ENCODE measurements around the gene TAS1R3. TPM values are rescaled to one million over a fixed set of nuclear protein-coding genes. Genes with fewer than 3 reads are reported as not detected.

The TAS1R3 gene
- total and polyA plus RNA-seq, 10 of the 15 experiments (the other 5 are each of a cell fraction or from before 2014, with no cell fraction given) = 0.04 to 0.51 (median 0.08) TPM; not detected in 3

- TF ChIP-seq PRDM15 (CRISPR knock-in tag; IDR thresholded peaks at IDR 0.05) = no peak
Observed at GRCh38 chr1:1303736-1304135, 27.3 kb upstream of the TAS1R3 start (continued).

- peaks cover 27% of the 10 kb centered on the region for H3K4me1 ChIP-seq (ENCODE audit: control insufficient read depth, insufficient read depth, low read length)
- BruUV-seq (replicated peaks) = no TSS peak
- intact Hi-C loops (cut with micrococcal nuclease; ENCODE audit: unreplicated experiment) = loop anchor here (5.0 kb wide), 1 partner anchor 187 kb away; the partner anchor contains the start of gene C1orf159
- no peak for ATAC-seq
- H4K20me1 ChIP-seq (ENCODE audit: control insufficient read depth, insufficient read depth) = no peaks in the 10 kb centered on the region
- TF ChIP-seq ZNF622 (IDR thresholded peaks at IDR 0.05) (no peak), USF1 (IDR thresholded peaks at IDR 0.05; ENCODE audit: borderline replicate concordance, extremely low read length, insufficient read depth, low read depth, low read length) (peak; percentile 56), RELA (IDR thresholded peaks at IDR 0.05; ENCODE audit: borderline replicate concordance, partially characterized antibody) (no peak), BHLHE40 (IDR thresholded peaks at IDR 0.05; ENCODE audit: borderline replicate concordance in 1 of 2, low read depth in 2 of 2, low read length in 1 of 2) (peak in 1 of 2 experiments; percentile 72; a peak in 2 of 4 replicates)
- peaks cover 25% of the 10 kb centered on the region for H3K79me2 ChIP-seq (ENCODE audit: control insufficient read depth, insufficient read depth, low read length)
- H3K27me3 ChIP-seq (replicated peaks in 1 of 2; ENCODE audit: control insufficient read depth in 2 of 2, insufficient read depth in 2 of 2, low read length in 1 of 2) = no peaks in the 10 kb centered on the region
- RAD21 ChIA-PET (ENCODE audit: unreplicated experiment) = interaction anchor here (0.8 to 1.2 kb wide), 8 partner anchors 13 to 273 kb away, joined by 3 to 5 read pairs (median 4); partner anchors contain the start of gene AURKAIP1
- POLR2A ChIA-PET = interaction anchor here (0.9 kb wide), 1 partner anchor 320 kb away, joined by 3 read pairs; no protein-coding TSS in a partner anchor
- no peak for FAIRE-seq
- DNase-seq (ENCODE audit: low read depth, low spot score) = no peak
- peak overlapping the region; percentile 83 for H2AFZ ChIP-seq (ENCODE audit: control insufficient read depth, low read depth, low read length)
- H3K9me3 ChIP-seq (replicated peaks; ENCODE audit: control insufficient read depth, insufficient read depth, low read length) = no peaks in the 10 kb centered on the region
- in situ Hi-C loops (cut with MboI) = no loop called here
- no peaks in the 10 kb centered on the region for H3K36me3 ChIP-seq (ENCODE audit: control insufficient read depth in 2 of 2, insufficient read depth in 2 of 2, low read length in 1 of 2)
- peak overlapping the region; percentile 73; the same call in 1 of the 2 replicates for H3K9ac ChIP-seq (ENCODE audit: control insufficient read depth, insufficient read depth, low read length)
- peak overlapping the region; percentile 99 for H3K4me2 ChIP-seq (ENCODE audit: control insufficient read depth, insufficient read depth)
- peak overlapping the region; percentile 82; the same call in 1 of the 2 replicates for H3K27ac ChIP-seq (ENCODE audit: control insufficient read depth, insufficient read depth)
- CTCF ChIA-PET = interaction anchor here (0.7 to 1.5 kb wide), 7 partner anchors 20 to 212 kb away, joined by 3 to 8 read pairs (median 3); no protein-coding TSS in a partner anchor
- SMC1A ChIA-PET (ENCODE audit: uncharacterized antibody, unreplicated experiment) = interaction anchor here (0.7 to 1.2 kb wide), 3 partner anchors 13 to 136 kb away, joined by 3 to 5 read pairs (median 3); no protein-coding TSS in a partner anchor
- WGBS (ENCODE audit: insufficient coverage, insufficient replicate concordance, low lambda C conversion rate, missing lambda C conversion rate) = 50% methylated on average over 28 of the region's 29 CpGs
- H3K4me3 ChIP-seq = peak overlapping the region; percentile 84; the same call in 1 of the 2 replicates
Observed at GRCh38 chr1:1304331-1305299, 26.5 kb upstream of the TAS1R3 start.

Measured in GM12878 (cell line).